GM18498 (cell line): ENCODE data around the gene LRWD1.
"Not testable (repeated sequence)": the region's sequence is repeated elsewhere in the genome, so short reads cannot be mapped to it uniquely, and the experiment has no call there.

Source experiments
- ATAC-seq: cut with Tn5 transposase; IDR thresholded peaks from one replicate; pipeline ENCODE4 v1.9.1; 2021; ENCODE audit warnings: mild to moderate bottlenecking, moderate library complexity; ENCODE audit not compliant: unreplicated experiment

Gene LRWD1

GRCh38 chr7:102467581-102468477, 3.0 kb downstream of the LRWD1 start:
- ATAC-seq = no peak

GRCh38 chr7:102468478-102469350, 3.9 kb downstream of the LRWD1 start:
- ATAC-seq = no peak

- ATAC-seq = no peak
Observed at GRCh38 chr7:102469351-102469971, 4.7 kb downstream of the LRWD1 start.

GRCh38 chr7:102469972-102470825, 5.4 kb downstream of the LRWD1 start:
- ATAC-seq = no peak

GRCh38 chr7:102471791-102472125, 7.0 kb downstream of the LRWD1 start:
- no peak for ATAC-seq

GRCh38 chr7:102472126-102473041, 7.6 kb downstream of the LRWD1 start:
- ATAC-seq = no peak

GRCh38 chr7:102473271-102473991, 8.6 kb downstream of the LRWD1 start:
- no peak for ATAC-seq

GRCh38 chr7:102474116-102474515, 9.3 kb downstream of the LRWD1 start:
- not testable (repeated sequence) for ATAC-seq

- not testable (repeated sequence) for ATAC-seq
Observed at GRCh38 chr7:102474736-102475435, 10.1 kb downstream of the LRWD1 start.

GRCh38 chr7:102478314-102479208, 13.8 kb downstream of the LRWD1 start, which contains the start of gene POLR2J:
Gene POLR2J, minus strand, starts transcription at chr7:102478922. Its CDS starts 62 bp downstream, at chr7:102478860.
- ATAC-seq = peak; percentile 83

GRCh38 chr7:102479209-102479584, 14.4 kb downstream of the LRWD1 start:
- ATAC-seq = peak; percentile 31

GRCh38 chr7:102479982-102480637, 15.3 kb downstream of the LRWD1 start:
- ATAC-seq = not testable (repeated sequence)

- not testable (repeated sequence) for ATAC-seq
Observed at GRCh38 chr7:102481962-102482361, 17.2 kb downstream of the LRWD1 start.

GRCh38 chr7:102484317-102484716, 19.5 kb downstream of the LRWD1 start:
- ATAC-seq = not testable (repeated sequence)

GRCh38 chr7:102490529-102491075, 25.8 kb downstream of the LRWD1 start:
- peak; percentile 39 for ATAC-seq
